GM23338 (cell line): ENCODE data around the gene TBX19.

Experiments used
- CREB1 ChIP-seq: fragments of 250-450 bp; sonication (Bioruptor Pico); IDR thresholded peaks from 2 replicates; pipeline ENCODE4 v1.5.0; 2020; ENCODE audit warnings: low read depth, mild to moderate bottlenecking, moderate library complexity
- CTCF ChIP-seq, 2 experiments: fragments of 200-600 bp in 1 of 2; sonication (generic) in 1 of 2; conservative IDR thresholded peaks; 2 replicates each; pipeline versions ENCODE4 v1.5.1 to v1.6.1; 2016 to 2017; ENCODE audit warnings: antibody characterized with exemption in 2 of 2, low read depth in 2 of 2, mild to moderate bottlenecking in 2 of 2, moderate library complexity in 1 of 2
- EZH2 ChIP-seq: fragments of 200-600 bp; sonication (generic); IDR thresholded peaks from one replicate; pipeline ENCODE4 v1.8.0; 2017; ENCODE audit warnings: antibody characterized with exemption, mild to moderate bottlenecking, low read depth; ENCODE audit not compliant: unreplicated experiment
- EZH2phosphoT487 ChIP-seq: fragments of 200-600 bp; sonication (generic); IDR thresholded peaks from one replicate; pipeline ENCODE4 v1.8.1; 2018; ENCODE audit warnings: antibody characterized with exemption; ENCODE audit not compliant: unreplicated experiment
- JUNB ChIP-seq: IDR thresholded peaks from one replicate; pipeline ENCODE4 v1.6.1; 2016; ENCODE audit warnings: antibody characterized with exemption; ENCODE audit not compliant: unreplicated experiment
- POLR2AphosphoS5 ChIP-seq: IDR thresholded peaks from 2 replicates; pipeline ENCODE4 v1.6.1; 2016; ENCODE audit warnings: antibody characterized with exemption, low read depth
- ZNF331 ChIP-seq: fragments of 250-450 bp; sonication (Bioruptor Pico); IDR thresholded peaks from 2 replicates; pipeline ENCODE4 v1.5.0; 2020; ENCODE audit warnings: low read depth, mild to moderate bottlenecking, moderate library complexity
- TF ChIP-seq, protein P1 (sequence below): IDR thresholded peaks from one replicate; pipeline ENCODE4 v1.6.1; 2018; ENCODE audit warnings: antibody characterized with exemption; ENCODE audit not compliant: unreplicated experiment
- TF ChIP-seq, protein P2 (sequence below): fragments of 250-450 bp; sonication (Bioruptor Pico); IDR thresholded peaks from 2 replicates; pipeline ENCODE4 v1.5.0; 2020; ENCODE audit warnings: mild to moderate bottlenecking, moderate library complexity

DNA sequence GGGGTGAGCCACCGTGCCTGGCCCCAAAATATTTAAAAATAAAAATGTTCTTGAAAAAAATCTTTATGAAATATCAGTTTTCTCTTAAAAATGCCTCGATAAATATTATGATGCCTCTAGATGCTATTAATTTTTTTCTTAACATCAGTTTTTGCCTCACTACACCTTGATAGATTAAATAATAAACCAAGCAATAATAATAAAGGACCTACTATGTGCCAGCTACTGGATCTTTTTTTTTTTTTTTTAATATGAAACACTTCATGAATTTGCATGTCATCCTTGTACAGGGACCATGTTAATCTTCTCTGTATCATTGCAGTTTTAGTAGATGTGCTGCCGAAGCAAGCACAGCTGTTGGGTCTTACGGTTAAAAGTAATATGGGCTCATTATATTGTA lies 17.5 kb upstream of the TBX19 start:
- TF ChIP-seq CTCF (conservative IDR thresholded peaks at IDR 0.05; ENCODE audit: low read depth in 2 of 2) (no peak), CREB1 (CRISPR knock-in tag) (no peak), POLR2AphosphoS5 (no peak), ZNF331 (CRISPR knock-in tag) (no peak), EZH2 (no peak), EZH2phosphoT487 (no peak), JUNB (no peak)
- TF ChIP-seq, protein P1, sequence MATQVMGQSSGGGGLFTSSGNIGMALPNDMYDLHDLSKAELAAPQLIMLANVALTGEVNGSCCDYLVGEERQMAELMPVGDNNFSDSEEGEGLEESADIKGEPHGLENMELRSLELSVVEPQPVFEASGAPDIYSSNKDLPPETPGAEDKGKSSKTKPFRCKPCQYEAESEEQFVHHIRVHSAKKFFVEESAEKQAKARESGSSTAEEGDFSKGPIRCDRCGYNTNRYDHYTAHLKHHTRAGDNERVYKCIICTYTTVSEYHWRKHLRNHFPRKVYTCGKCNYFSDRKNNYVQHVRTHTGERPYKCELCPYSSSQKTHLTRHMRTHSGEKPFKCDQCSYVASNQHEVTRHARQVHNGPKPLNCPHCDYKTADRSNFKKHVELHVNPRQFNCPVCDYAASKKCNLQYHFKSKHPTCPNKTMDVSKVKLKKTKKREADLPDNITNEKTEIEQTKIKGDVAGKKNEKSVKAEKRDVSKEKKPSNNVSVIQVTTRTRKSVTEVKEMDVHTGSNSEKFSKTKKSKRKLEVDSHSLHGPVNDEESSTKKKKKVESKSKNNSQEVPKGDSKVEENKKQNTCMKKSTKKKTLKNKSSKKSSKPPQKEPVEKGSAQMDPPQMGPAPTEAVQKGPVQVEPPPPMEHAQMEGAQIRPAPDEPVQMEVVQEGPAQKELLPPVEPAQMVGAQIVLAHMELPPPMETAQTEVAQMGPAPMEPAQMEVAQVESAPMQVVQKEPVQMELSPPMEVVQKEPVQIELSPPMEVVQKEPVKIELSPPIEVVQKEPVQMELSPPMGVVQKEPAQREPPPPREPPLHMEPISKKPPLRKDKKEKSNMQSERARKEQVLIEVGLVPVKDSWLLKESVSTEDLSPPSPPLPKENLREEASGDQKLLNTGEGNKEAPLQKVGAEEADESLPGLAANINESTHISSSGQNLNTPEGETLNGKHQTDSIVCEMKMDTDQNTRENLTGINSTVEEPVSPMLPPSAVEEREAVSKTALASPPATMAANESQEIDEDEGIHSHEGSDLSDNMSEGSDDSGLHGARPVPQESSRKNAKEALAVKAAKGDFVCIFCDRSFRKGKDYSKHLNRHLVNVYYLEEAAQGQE = no peak
- TF ChIP-seq, protein P2, sequence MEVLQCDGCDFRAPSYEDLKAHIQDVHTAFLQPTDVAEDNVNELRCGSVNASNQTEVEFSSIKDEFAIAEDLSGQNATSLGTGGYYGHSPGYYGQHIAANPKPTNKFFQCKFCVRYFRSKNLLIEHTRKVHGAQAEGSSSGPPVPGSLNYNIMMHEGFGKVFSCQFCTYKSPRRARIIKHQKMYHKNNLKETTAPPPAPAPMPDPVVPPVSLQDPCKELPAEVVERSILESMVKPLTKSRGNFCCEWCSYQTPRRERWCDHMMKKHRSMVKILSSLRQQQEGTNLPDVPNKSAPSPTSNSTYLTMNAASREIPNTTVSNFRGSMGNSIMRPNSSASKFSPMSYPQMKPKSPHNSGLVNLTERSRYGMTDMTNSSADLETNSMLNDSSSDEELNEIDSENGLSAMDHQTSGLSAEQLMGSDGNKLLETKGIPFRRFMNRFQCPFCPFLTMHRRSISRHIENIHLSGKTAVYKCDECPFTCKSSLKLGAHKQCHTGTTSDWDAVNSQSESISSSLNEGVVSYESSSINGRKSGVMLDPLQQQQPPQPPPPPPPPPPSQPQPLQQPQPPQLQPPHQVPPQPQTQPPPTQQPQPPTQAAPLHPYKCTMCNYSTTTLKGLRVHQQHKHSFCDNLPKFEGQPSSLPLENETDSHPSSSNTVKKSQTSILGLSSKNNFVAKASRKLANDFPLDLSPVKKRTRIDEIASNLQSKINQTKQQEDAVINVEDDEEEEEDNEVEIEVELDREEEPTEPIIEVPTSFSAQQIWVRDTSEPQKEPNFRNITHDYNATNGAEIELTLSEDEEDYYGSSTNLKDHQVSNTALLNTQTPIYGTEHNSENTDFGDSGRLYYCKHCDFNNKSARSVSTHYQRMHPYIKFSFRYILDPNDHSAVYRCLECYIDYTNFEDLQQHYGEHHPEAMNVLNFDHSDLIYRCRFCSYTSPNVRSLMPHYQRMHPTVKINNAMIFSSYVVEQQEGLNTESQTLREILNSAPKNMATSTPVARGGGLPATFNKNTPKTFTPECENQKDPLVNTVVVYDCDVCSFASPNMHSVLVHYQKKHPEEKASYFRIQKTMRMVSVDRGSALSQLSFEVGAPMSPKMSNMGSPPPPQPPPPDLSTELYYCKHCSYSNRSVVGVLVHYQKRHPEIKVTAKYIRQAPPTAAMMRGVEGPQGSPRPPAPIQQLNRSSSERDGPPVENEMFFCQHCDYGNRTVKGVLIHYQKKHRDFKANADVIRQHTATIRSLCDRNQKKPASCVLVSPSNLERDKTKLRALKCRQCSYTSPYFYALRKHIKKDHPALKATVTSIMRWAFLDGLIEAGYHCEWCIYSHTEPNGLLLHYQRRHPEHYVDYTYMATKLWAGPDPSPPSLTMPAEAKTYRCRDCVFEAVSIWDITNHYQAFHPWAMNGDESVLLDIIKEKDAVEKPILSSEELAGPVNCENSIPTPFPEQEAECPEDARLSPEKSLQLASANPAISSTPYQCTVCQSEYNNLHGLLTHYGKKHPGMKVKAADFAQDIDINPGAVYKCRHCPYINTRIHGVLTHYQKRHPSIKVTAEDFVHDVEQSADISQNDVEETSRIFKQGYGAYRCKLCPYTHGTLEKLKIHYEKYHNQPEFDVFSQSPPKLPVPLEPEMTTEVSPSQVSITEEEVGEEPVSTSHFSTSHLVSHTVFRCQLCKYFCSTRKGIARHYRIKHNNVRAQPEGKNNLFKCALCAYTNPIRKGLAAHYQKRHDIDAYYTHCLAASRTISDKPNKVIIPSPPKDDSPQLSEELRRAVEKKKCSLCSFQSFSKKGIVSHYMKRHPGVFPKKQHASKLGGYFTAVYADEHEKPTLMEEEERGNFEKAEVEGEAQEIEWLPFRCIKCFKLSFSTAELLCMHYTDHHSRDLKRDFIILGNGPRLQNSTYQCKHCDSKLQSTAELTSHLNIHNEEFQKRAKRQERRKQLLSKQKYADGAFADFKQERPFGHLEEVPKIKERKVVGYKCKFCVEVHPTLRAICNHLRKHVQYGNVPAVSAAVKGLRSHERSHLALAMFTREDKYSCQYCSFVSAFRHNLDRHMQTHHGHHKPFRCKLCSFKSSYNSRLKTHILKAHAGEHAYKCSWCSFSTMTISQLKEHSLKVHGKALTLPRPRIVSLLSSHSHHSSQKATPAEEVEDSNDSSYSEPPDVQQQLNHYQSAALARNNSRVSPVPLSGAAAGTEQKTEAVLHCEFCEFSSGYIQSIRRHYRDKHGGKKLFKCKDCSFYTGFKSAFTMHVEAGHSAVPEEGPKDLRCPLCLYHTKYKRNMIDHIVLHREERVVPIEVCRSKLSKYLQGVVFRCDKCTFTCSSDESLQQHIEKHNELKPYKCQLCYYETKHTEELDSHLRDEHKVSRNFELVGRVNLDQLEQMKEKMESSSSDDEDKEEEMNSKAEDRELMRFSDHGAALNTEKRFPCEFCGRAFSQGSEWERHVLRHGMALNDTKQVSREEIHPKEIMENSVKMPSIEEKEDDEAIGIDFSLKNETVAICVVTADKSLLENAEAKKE (CRISPR knock-in tag) = no peak
